Fibroblast of upper back skin (primary cell): ENCODE measurements around the gene NEDD4L.

ENCODE experiments used
- DNase-seq: peaks from one replicate; pipeline ENCODE4 v3.0.0-alpha.2; 2013

The NEDD4L gene

GRCh38 chr18:58217052-58217451 is 173.0 kb downstream of the NEDD4L start:
- DNase-seq = no peak

GRCh38 chr18:58218117-58218516 is 174.1 kb downstream of the NEDD4L start:
- DNase-seq = peak; percentile 31

GRCh38 chr18:58221060-58221725 is 177.2 kb downstream of the NEDD4L start:
- peak; percentile 65 for DNase-seq

GRCh38 chr18:58222432-58223125 is 178.6 kb downstream of the NEDD4L start:
- DNase-seq = peak; percentile 23

GRCh38 chr18:58223717-58224424 is 179.8 kb downstream of the NEDD4L start:
- DNase-seq = peak; percentile 80

GRCh38 chr18:58224425-58224750 is 180.4 kb downstream of the NEDD4L start:
- peak; percentile 38 for DNase-seq

- DNase-seq = no peak
Observed at GRCh38 chr18:58225101-58225500, 181.1 kb downstream of the NEDD4L start.

- no peak for DNase-seq
Observed at GRCh38 chr18:58226429-58226828, 182.4 kb downstream of the NEDD4L start.

GRCh38 chr18:58227361-58227930 is 183.4 kb downstream of the NEDD4L start:
- DNase-seq = no peak

GRCh38 chr18:58228176-58228575 is 184.2 kb downstream of the NEDD4L start:
- DNase-seq = no peak

GRCh38 chr18:58228762-58229161 is 184.7 kb downstream of the NEDD4L start:
- DNase-seq = no peak

GRCh38 chr18:58229162-58229561 is 185.1 kb downstream of the NEDD4L start:
- no peak for DNase-seq

GRCh38 chr18:58230438-58231179 is 186.6 kb downstream of the NEDD4L start:
- DNase-seq = no peak

GRCh38 chr18:58231930-58232329 is 187.9 kb downstream of the NEDD4L start:
- no peak for DNase-seq

GRCh38 chr18:58232668-58233067 is 188.6 kb downstream of the NEDD4L start:
- DNase-seq = no peak

GRCh38 chr18:58234359-58234741 is 190.3 kb downstream of the NEDD4L start:
- DNase-seq = no peak

- DNase-seq = no peak
Observed at GRCh38 chr18:58235001-58235436, 191.0 kb downstream of the NEDD4L start.

- no peak for DNase-seq
Observed at GRCh38 chr18:58239879-58240278, 195.9 kb downstream of the NEDD4L start.

- no peak for DNase-seq
Observed at GRCh38 chr18:58241026-58241679, 197.1 kb downstream of the NEDD4L start.

- DNase-seq = peak; percentile 94
Observed at GRCh38 chr18:58241877-58242276, 197.9 kb downstream of the NEDD4L start.

GRCh38 chr18:58242435-58242834 is 198.4 kb downstream of the NEDD4L start:
- DNase-seq = no peak

- no peak for DNase-seq
Observed at GRCh38 chr18:58242968-58243367, 198.9 kb downstream of the NEDD4L start.
